Fibroblast of skin of left quadriceps (primary cell): ENCODE results near the gene PPM1M.

Experiments used
- DNase-seq, 2 experiments: peaks; one replicate each; pipeline ENCODE4 v3.0.0-alpha.2; 2013; ENCODE audit warnings: low read depth in 2 of 2

The PPM1M gene

DNA sequence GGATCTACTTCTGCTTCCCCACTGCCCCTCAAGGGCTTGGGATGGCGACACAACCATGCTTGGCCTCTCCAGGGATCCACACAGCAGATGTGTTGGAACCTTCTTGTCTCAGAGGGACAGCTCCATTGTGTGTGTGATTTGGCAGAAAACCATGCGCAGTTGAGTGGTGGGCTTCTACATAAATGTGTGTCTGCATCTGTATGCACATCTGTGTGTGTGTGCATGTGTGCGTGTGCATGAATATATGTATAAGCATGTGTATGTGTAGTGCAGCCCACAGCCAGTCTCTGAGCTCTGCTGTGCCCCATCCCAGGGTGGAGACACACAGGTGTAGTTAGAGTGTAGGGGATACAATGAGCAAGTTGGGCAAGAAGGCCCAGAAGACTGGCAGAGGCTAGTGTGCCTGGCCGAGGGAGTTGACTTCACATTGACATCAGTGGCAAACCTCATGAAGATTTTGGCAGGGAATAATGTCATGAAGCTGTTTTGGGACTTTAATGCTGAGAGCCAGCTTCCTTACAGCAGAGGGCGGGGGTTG lies 50.2 kb downstream of the PPM1M start:
- DNase-seq = no peak

DNA sequence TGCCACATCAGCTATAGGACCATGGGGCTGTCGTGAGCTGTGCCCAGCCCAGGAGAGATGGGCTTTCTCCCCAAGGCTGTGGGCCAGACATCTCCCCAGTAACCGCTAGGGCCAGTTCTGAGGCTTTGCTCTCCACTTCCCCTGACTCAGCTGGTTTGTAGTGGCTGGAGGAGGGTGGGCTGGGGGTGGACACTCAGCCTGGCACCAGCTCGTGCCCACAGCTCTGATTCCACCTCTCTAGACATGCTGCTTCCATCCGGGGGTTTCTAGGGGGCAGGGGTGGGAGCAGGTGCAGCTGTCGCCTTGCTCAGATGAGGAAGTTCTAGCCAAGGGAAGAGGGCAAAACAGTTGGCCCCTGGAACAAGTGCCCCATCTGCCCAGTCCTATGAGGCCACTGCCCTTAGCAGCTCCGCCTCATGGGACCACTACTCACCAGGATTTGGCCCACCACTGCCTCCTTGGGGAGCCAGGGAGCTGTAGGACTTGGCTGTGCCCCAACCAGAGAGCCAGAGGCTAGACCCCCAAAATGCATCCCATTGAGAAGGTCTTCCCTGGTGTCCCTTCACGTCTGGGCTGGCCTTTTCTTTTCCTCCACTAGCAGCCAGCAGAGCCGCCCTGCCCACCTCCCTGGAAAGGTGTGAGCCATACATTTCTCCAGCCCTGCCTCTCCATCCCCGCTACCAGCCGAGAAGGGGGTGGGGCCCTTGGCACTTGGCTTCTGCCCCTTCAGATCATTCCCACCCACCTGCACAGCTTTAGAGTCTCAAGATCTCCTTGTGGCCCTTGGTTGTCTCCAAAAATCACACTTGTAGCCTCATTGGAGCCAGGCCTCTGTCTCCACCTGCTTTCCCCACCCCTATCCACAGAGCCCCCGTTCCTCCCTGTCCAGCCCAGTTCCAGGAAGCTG lies 51.9 kb downstream of the PPM1M start:
- no peak for DNase-seq

DNA sequence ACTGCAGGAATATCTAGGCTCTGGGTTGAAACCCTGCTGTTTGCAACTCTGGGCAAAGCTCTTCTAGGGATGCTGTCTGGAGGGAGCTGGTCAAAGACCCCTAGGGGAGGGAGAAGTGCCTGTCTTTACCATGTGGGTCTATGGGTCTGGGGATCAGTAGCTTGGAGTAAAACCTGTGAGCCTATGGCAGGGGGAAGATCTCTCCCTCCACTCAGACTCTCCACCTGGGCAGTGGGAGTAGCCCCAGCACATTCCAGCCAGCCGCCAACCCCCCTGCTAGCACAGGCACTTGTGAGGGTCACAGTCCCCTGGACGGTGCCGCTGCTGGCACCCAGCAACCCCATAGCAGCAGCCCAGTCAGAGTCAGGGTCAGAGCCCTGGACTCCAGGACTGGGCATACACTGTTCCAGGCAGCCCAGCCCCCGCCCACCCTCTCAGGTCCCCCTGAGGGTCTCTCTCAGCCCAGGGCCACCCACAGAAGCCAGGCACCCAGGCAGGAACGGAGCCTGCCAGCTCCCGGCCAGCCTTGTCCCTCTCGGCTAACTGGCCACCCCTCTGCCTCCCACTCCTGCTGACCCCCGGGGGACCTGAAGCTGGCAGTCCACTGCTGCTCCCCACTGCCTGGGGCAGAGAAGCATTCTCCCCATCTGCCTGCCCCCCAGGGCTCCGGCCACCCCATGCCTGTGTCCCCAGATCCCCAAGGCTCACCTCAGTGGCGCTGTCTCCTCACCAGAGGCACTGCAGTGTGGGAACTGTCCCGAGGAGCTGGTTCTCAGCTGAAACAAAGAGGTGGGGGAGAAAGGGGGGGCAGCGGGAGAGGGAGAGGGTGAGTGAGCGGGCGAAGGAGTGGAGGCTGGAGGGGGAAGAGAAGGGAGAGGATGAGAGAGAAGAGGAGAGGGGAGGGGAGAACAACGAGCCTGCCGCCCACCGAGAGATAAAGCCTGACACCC lies 52.9 kb downstream of the PPM1M start:
- DNase-seq = no peak

DNA sequence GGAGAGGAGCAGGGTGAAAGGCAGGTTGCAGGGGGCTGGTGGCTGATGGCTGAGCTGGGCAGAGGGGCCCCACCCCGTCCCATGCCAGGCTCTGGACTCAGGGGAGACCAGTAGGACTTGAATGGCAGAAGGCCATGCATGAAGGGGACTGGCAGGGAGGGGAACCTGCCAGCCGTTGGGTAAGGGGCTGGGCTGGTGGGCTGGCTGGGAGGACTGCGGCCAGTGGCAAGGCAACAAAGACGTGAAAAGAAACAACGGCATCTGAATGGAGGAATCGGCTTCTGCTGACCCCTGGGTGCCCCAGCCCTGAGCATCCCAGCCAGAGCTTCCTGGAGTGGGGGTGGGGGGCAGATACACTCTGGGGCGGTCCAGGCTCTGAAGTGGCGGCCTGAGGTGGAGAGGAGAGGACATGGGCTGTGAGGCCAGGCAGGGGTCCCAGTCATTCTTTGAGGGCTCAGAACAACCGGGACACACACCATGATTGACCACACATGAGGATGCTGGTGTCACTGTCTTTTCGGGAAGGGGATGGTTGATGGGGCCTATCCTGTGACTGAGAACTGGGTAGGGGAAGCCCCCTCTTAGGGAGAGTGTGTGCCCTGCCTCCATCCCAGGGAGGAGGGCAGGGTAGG lies 53.8 kb downstream of the PPM1M start:
- DNase-seq = no peak
